Prostate gland (tissue), 2 donors: Measurements from ENCODE around the gene SLC13A3. TPM values are rescaled to one million over a fixed set of nuclear protein-coding genes. Genes with fewer than 3 reads are reported as not detected.
"Not testable (repeated sequence)": the region's sequence is repeated elsewhere in the genome, so short reads cannot be mapped to it uniquely, and the experiment has no call there.

Source experiments
- DNase-seq: peaks from one replicate; pipeline ENCODE4 v3.0.0-alpha.2; 2019; ENCODE audit warnings: low spot score
- H3K27ac ChIP-seq, 2 donors: fragments of 200-600 bp; sonication (generic); 2 replicates each; pipeline ENCODE4 v1.5.1; 2017 to 2019
- H3K27me3 ChIP-seq: fragments of 200-600 bp; sonication (generic); replicated peaks from 2 replicates; pipeline ENCODE4 v1.5.1; 2019; ENCODE audit not compliant: insufficient read depth
- H3K36me3 ChIP-seq, 2 donors: fragments of 200-600 bp; sonication (generic); 1 replicate in 1 of 2; 2 replicates in 1 of 2; pipeline versions ENCODE4 v1.5.1 to v1.8.1; 2017 to 2019
- H3K4me1 ChIP-seq: fragments of 200-600 bp; sonication (generic); replicated peaks from 2 replicates; pipeline ENCODE4 v1.5.1; 2019
- H3K4me3 ChIP-seq, 2 donors: fragments of 200-600 bp; sonication (generic); 2 replicates each; pipeline ENCODE4 v1.5.1; 2017 to 2019
- H3K9me3 ChIP-seq: fragments of 200-600 bp; sonication (generic); 2 replicates; pipeline ENCODE4 v1.5.1; 2017
- CTCF ChIP-seq, 4 experiments: fragments of 200-600 bp in 2 of 4; fragments of 450-650 bp in 2 of 4; sonication (generic) in 2 of 4; IDR thresholded peaks; 1 replicate in 3 of 4; 2 replicates in 1 of 4; pipeline ENCODE4 v1.5.1; 2016 to 2019; ENCODE audit warnings: antibody characterized with exemption in 4 of 4, mild to moderate bottlenecking in 2 of 4, moderate library complexity in 2 of 4
- POLR2A ChIP-seq: fragments of 450-650 bp; IDR thresholded peaks from one replicate; pipeline ENCODE4 v1.6.1; 2016; ENCODE audit warnings: antibody characterized with exemption, mild to moderate bottlenecking
- POLR2AphosphoS5 ChIP-seq: sonication (generic); formaldehyde crosslinking; IDR thresholded peaks from one replicate; pipeline ENCODE4 v1.6.1; 2017; ENCODE audit warnings: antibody characterized with exemption
- WGBS: methylation state at CpG from one replicate; pipeline ENCODE4 v1.1.5; 2018; 5-methylcytosine and 5-hydroxymethylcytosine counted together
- intact Hi-C: fragments of 100-400 bp; cut with DNase I; formaldehyde crosslinking; loops from one replicate; pipeline ENCODE4 v1.14.2; 2022
- total RNA-seq, 2 donors: library from RNA; depleted of rRNA; stranded (reverse); fragments of >200 nt; gene quantifications; one replicate each; pipeline ENCODE4 v1.1.0, GENCODE V29; 2016

Gene SLC13A3
- total RNA-seq, 2 donors from 2014 or later: 10.5 to 16.9 TPM

DNA sequence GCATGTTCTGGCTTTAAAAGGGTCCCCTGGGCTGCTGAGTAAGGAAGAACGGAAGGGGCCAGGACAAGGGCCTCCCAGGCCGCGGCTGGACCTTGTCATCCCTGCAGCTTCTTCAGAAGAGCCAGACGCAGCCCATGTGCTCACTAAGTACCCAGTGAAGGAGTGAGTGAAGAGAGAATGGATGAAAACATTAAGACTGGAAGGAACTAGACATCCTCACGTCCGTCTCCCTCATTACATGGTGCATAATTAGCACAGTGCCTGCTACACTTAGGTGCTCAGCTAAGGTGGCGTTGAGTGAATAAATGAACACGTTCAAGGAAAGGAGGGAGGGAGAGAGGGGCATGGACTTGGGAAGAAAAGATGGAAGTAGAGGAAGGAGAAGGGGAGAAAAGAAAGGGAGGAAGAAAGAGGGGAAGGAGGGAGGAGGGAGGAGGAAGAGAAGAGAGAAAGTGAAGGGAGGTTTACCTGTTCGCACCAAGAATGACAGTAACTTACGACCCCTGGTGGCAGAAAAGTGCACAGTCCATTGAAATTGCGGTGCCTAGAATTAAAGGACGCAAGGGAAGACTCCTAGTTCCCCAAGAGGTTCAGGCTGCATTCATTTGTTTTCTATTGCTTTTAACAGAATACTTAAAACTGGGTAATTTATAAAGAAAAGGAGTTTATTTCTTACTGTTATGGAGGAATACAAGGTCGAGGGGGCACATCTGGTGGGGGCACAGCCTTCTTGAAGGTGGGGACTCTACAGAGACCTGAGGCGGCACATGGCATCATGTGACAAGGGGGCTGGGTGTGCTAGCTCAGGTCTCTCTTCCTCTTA, 30.0 kb upstream of the SLC13A3 start:
- Histone ChIP-seq H3K36me3 (no peaks in the 10 kb centered on the region), H3K4me3 (no peak overlapping the region), H3K27me3 (no peaks in the 10 kb centered on the region), H3K27ac (no peak overlapping the region), H3K9me3 (no peaks in the 10 kb centered on the region), H3K4me1 (peaks cover 6% of the 10 kb centered on the region)
- intact Hi-C loops: loop anchor here (5.0 to 10.0 kb wide), 3 partner anchors 119 to 326 kb away; no protein-coding TSS in a partner anchor
- peak; percentile 75 for DNase-seq
- 48% methylated on average over 14 of the region's 14 CpGs for WGBS
- peak; percentile 82 to 91 (median 85) for TF ChIP-seq CTCF (IDR thresholded peaks at IDR 0.05)
- TF ChIP-seq POLR2AphosphoS5: peak; percentile 46
- no peak for TF ChIP-seq POLR2A

GRCh38 chr20:46680684-46681031, 29.4 kb upstream of the SLC13A3 start:
- WGBS: 94% methylated on average over 2 of the region's 2 CpGs
- TF ChIP-seq CTCF (IDR thresholded peaks at IDR 0.05) (no peak), POLR2AphosphoS5 (no peak)

GRCh38 chr20:46678516-46678915, 27.3 kb upstream of the SLC13A3 start:
- intact Hi-C loops: no loop called here
- Histone ChIP-seq H3K4me1 (peaks cover 5% of the 10 kb centered on the region), H3K9me3 (no peaks in the 10 kb centered on the region), H3K4me3 (no peak overlapping the region), H3K36me3 (no peaks in the 10 kb centered on the region), H3K27me3 (no peaks in the 10 kb centered on the region), H3K27ac (no peak overlapping the region)
- TF ChIP-seq POLR2A (no peak), CTCF (IDR thresholded peaks at IDR 0.05) (no peak), POLR2AphosphoS5 (no peak)
- WGBS: 72% methylated on average over 4 of the region's 4 CpGs
- DNase-seq: no peak

More at GRCh38 chr20:46680684-46681031, 29.4 kb upstream of the SLC13A3 start:
- Histone ChIP-seq H3K4me1 (peaks cover 6% of the 10 kb centered on the region), H3K27me3 (no peaks in the 10 kb centered on the region), H3K9me3 (no peaks in the 10 kb centered on the region), H3K4me3 (no peak overlapping the region), H3K27ac (no peak overlapping the region), H3K36me3 (no peaks in the 10 kb centered on the region)
- no peak for DNase-seq
- intact Hi-C loops: loop anchor here (5.0 to 10.0 kb wide), 3 partner anchors 118 to 326 kb away; no protein-coding TSS in a partner anchor

DNA sequence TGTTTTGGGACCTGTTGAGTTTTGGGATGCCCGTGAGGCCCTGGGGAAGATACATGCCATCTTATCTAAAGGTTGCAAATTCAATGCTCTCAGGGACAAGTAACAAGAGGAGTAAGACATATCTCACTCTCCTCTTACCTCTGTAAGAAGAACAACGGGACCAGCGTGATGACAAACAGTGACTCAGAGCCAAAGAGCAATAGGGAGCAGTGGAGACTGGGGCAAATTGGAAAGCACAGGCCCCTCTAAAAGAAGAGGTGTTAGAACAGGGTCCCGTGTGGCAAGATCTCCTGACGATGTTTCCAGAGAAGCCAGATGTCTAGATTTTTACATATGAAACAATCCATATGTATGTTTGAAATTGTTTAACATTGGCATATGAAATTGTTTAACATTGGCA, 26.3 kb upstream of the SLC13A3 start:
- Histone ChIP-seq H3K9me3 (no peaks in the 10 kb centered on the region), H3K27me3 (no peaks in the 10 kb centered on the region), H3K4me3 (no peak overlapping the region), H3K4me1 (no peaks in the 10 kb centered on the region), H3K36me3 (no peaks in the 10 kb centered on the region), H3K27ac (no peak overlapping the region)
- 84% methylated on average over 5 of the region's 5 CpGs for WGBS
- TF ChIP-seq POLR2A: no peak
- no peak for TF ChIP-seq CTCF (IDR thresholded peaks at IDR 0.05)
- TF ChIP-seq POLR2AphosphoS5: no peak
- DNase-seq: no peak
- intact Hi-C loops: no loop called here

DNA sequence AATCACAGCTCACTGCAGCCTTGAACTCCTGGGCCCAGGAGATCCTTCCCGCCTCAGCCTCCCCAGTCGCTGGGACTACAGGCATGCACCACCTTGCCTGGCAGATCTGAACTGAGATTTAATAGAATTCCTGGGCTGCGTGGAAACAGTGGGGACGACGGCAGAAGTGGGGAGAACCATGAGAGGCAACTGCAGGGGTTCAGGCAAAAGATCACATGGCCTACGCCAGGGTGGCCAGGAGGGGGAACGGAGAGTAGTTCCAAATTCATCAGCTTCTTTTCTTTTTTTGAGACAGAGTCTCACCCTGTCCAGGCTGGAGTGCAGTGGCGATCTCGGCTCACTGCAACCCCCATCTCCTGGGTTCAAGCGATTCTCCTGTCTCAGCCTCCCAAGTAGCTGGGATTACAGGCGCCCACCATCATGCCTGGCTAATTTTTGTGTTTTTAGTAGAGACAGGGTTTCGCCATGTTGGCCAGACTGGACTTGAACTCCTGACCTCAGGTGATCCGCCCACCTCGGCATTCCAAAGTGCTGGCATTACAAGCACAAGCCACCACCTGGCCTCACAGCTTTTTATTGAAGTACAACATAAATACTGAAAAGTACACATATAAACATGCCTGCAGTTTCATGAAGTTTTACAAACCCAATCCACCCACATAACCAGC, 25.5 kb upstream of the SLC13A3 start:
- H3K27ac ChIP-seq, H3K4me3 ChIP-seq, H3K36me3 ChIP-seq, H3K4me1 ChIP-seq, DNase-seq, H3K27me3 ChIP-seq, intact Hi-C loops, H3K9me3 ChIP-seq: not testable (repeated sequence)
- 68% methylated on average over 9 of the region's 14 CpGs for WGBS
